ENCODE measurements around the gene ZYX. TPM values are rescaled to one million over a fixed set of nuclear protein-coding genes. Genes with fewer than 3 reads are reported as not detected.

ZYX gene
- total RNA-seq, 1 experiment from 2014 or later, result 237 TPM

GRCh38 chr7:143426479-143427142 is 45.5 kb downstream of the ZYX start:
- Histone ChIP-seq H2BK5ac (ENCODE audit: insufficient read length, low read length) (no peak overlapping the region), H2BK15ac (ENCODE audit: low read depth, low read length) (no peak overlapping the region), H3K23ac (ENCODE audit: insufficient read length, low read depth, low read length) (no peak overlapping the region), H3K4me1 (ENCODE audit: insufficient read depth, low read length) (no peaks in the 10 kb centered on the region), H3K9me3 (ENCODE audit: control insufficient read depth, low read depth, low read length) (no peaks in the 10 kb centered on the region), H3K14ac (ENCODE audit: insufficient read depth, low read length) (no peak overlapping the region), H3K56ac (ENCODE audit: insufficient read length, low read depth, low read length) (no peak overlapping the region), H3K9ac (ENCODE audit: extremely low read depth, insufficient read length, low read length) (no peak overlapping the region), H2AK5ac (ENCODE audit: insufficient read length, low read length) (no peak overlapping the region), H2AFZ (ENCODE audit: low read length) (no peak overlapping the region), H2BK12ac (ENCODE audit: insufficient read length, low read depth, low read length) (no peak overlapping the region), H3K4ac (ENCODE audit: low read depth, low read length) (no peak overlapping the region), H4K5ac (ENCODE audit: insufficient read length, low read depth, low read length) (no peak overlapping the region), H2BK120ac (ENCODE audit: low read depth, low read length, poor library complexity, severe bottlenecking) (no peak overlapping the region), H3K18ac (ENCODE audit: insufficient read length, low read depth, low read length) (no peak overlapping the region), H3K4me2 (ENCODE audit: insufficient read depth, insufficient read length, low read length) (no peak overlapping the region), H3T11ph (ENCODE audit: low read length) (no peak overlapping the region), H3K27me3 (ENCODE audit: insufficient read depth, low read length) (no peaks in the 10 kb centered on the region), H3K27ac (ENCODE audit: insufficient read length, low read depth, low read length) (no peak overlapping the region), H3K79me1 (ENCODE audit: insufficient read depth, low read depth, low read length, poor library complexity, severe bottlenecking) (no peaks in the 10 kb centered on the region), H2BK20ac (ENCODE audit: low read depth, low read length, poor library complexity, severe bottlenecking) (no peak overlapping the region), H3K79me2 (ENCODE audit: insufficient read depth, low read length) (no peaks in the 10 kb centered on the region), H3K23me2 (ENCODE audit: insufficient read length, low read depth, low read length, poor library complexity, severe bottlenecking) (no peaks in the 10 kb centered on the region), H4K91ac (ENCODE audit: insufficient read length, low read depth, low read length) (no peak overlapping the region), H4K20me1 (ENCODE audit: control insufficient read depth, insufficient read depth, insufficient read length) (no peaks in the 10 kb centered on the region), H4K8ac (replicated peaks; ENCODE audit: insufficient read length, low read depth, low read length) (no peak overlapping the region)
- Mint-ChIP-seq H3K36me3 (ENCODE audit: insufficient read depth in 1 of 3, low read depth in 3 of 3) (peaks cover 7 to 10% (median 9%) of the 10 kb centered on the region in 3 experiments; a peak in 6 of 7 replicates), H3K4me3 (no peak overlapping the region), H3K9me3 (peaks cover 0 to 17% of the 10 kb centered on the region in 2 experiments; a peak in 4 of 5 replicates), H3K27ac (no peak overlapping the region), H3K27me3 (ENCODE audit: low read depth) (no peaks in the 10 kb centered on the region), H3K4me1 (no peaks in the 10 kb centered on the region)
- TF ChIP-seq CTCF (conservative IDR thresholded peaks at IDR 0.05), result no peak
- no peak for DNase-seq
- WGBS (ENCODE audit: extremely low coverage, insufficient read length, low lambda C conversion rate), result no CpG with 5 or more reads among the region's 2 CpGs
